ENCODE measurements around the gene CHST13. TPM values are rescaled to one million over a fixed set of nuclear protein-coding genes. Genes with fewer than 3 reads are reported as not detected.

The CHST13 gene
- total RNA-seq, 1 experiment from 2014 or later, result 0.91 TPM

DNA sequence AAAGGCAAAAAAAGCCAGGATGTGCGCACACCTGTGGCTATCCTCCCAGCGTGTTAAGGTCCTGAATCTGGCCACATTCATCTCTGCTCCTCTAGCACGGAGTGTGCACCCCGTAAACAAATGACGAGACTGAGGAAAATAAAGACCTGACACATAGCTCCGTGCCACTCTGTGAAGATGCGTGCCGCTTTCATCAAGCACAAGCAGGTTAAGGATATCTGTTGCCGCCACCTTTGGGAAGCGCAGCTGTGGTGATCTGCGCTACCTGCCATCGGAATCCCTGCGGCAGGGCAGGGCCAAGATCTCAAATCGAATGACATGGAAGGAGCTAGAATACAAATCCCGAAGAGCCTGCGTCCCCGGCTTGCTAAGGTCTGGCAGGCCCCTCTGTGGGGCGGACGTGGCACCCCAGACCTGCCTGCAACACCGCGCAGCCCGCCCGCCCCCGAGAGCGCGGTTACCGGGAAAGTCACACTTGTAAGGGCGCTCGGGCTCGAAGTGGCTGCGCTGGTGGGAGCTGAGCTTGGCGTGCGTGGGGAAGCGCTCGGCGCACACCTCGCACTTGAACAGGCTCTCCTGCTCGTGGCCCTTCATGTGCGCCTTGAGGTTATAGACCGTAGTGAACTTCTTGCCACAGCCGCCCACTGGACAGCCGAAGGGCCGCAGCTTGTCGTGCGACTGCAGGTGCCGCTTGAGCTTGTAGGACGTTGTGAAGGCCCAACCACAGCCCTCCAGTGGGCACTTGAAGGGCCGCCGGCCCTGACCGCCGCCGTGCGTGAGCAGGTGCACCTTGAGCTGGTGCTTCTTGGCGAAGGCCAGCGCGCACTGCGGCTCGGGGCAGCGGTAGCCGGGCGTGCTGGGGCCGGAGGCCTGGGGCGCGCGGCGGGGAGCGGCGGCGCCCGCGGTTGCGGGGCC, 49.2 kb upstream of the CHST13 start:
- H3K79me2 ChIP-seq (ENCODE audit: insufficient read depth, low read length), result peaks cover 52% of the 10 kb centered on the region
- no peaks in the 10 kb centered on the region for H3K9me3 ChIP-seq (ENCODE audit: control insufficient read depth in 1 of 2, insufficient read depth in 1 of 2, low read depth in 1 of 2, low read length in 2 of 2)
- 0 out of 2 replicates have a peak, but pooled peaks cover 6% of the 10 kb centered on the region for H4K20me1 ChIP-seq (ENCODE audit: insufficient read depth)
- H3K4me2 ChIP-seq (ENCODE audit: low read length), result peak overlapping the region; percentile 95
- intact Hi-C loops (cut with micrococcal nuclease), result loop anchor here (10.0 kb wide), 1 partner anchor 220 kb away; no protein-coding TSS in a partner anchor
- CTCF ChIA-PET, result interaction anchor here (0.6 to 1.4 kb wide), 3 partner anchors 16 to 340 kb away, joined by 3 to 5 read pairs (median 3); no protein-coding TSS in a partner anchor
- peak overlapping the region; percentile 69 to 80 for H3K4me3 ChIP-seq (replicated peaks in 1 of 2; ENCODE audit: low read depth in 1 of 2, low read length in 2 of 2)
- peak; percentile 11 for ATAC-seq
- no TSS peak for BruUV-seq (replicated peaks)
- H3K36me3 ChIP-seq (ENCODE audit: control insufficient read depth in 1 of 2, insufficient read depth in 2 of 2, low read length in 2 of 2), result peaks cover 15 to 22% of the 10 kb centered on the region in 2 experiments
- H3K4me1 ChIP-seq (ENCODE audit: control insufficient read depth in 1 of 2, insufficient read depth in 2 of 2, low read length in 2 of 2), result peaks cover 12 to 35% of the 10 kb centered on the region in 2 experiments
- peak overlapping the region; percentile 92 for H3K27ac ChIP-seq (ENCODE audit: low read depth, low read length)
- POLR2A ChIA-PET, result interaction anchor here (0.8 kb wide), 1 partner anchor 208 kb away, joined by 3 read pairs; no protein-coding TSS in a partner anchor
- no peak overlapping the region for H2AFZ ChIP-seq (ENCODE audit: low read depth, low read length, poor library complexity, severe bottlenecking)
- H3K9ac ChIP-seq (ENCODE audit: low read length), result peak overlapping the region; percentile 75
- no peaks in the 10 kb centered on the region for H3K9me2 ChIP-seq (ENCODE audit: insufficient read depth)
- peak; percentile 16 for DNase-seq (ENCODE audit: low read depth, low spot score)
- TF ChIP-seq ZFX (IDR thresholded peaks at IDR 0.05) (no peak; the same call in 1 of the 2 replicates), POLR2A (IDR thresholded peaks at IDR 0.05; ENCODE audit: borderline replicate concordance, extremely low read depth, insufficient read depth, insufficient read length) (no peak), POLR2AphosphoS5 (IDR thresholded peaks at IDR 0.05; ENCODE audit: low read depth, low read length) (no peak), CEBPB (IDR thresholded peaks at IDR 0.05; ENCODE audit: low read depth) (no peak), ELF1 (IDR thresholded peaks at IDR 0.05; ENCODE audit: borderline replicate concordance, low read depth) (no peak), JUND (IDR thresholded peaks at IDR 0.05) (no peak), EZH2 (IDR thresholded peaks at IDR 0.05) (no peak), ZNF274 (IDR thresholded peaks at IDR 0.05; ENCODE audit: low read depth, low read length) (no peak), YY1 (IDR thresholded peaks at IDR 0.05; ENCODE audit: extremely low read depth, insufficient replicate concordance, low read depth, low read length) (no peak)
- no peaks in the 10 kb centered on the region for H3K27me3 ChIP-seq (ENCODE audit: insufficient read depth, low read length)
- RAD21 ChIA-PET (ENCODE audit: low non-redundant PET in 1 of 2, low total read pairs in 2 of 2, uncharacterized antibody in 2 of 2, unreplicated experiment in 2 of 2), result interaction anchor here in 1 of 2 experiments (1.5 kb wide), 1 partner anchor 341 kb away, joined by 3 read pairs; no protein-coding TSS in a partner anchor

Data from HCT116 (cell line).